ENCODE measurements around the gene KCNB1.

The KCNB1 gene

GRCh38 chr20:49469060-49469459, 13.4 kb downstream of the KCNB1 start:
- no peak for DNase-seq (ENCODE audit: low spot score)

- DNase-seq (ENCODE audit: low spot score): no peak
These were observed 14.1 kb downstream of the KCNB1 start for GRCh38 chr20:49468412-49468811.

- DNase-seq (ENCODE audit: low spot score): no peak
These were observed 16.2 kb downstream of the KCNB1 start for GRCh38 chr20:49466114-49466912.

- DNase-seq (ENCODE audit: low spot score): no peak
These were observed 17.9 kb downstream of the KCNB1 start for GRCh38 chr20:49464556-49464955.

- no peak for DNase-seq (ENCODE audit: low spot score)
These were observed 19.8 kb downstream of the KCNB1 start for GRCh38 chr20:49462626-49463025.

- no peak for DNase-seq (ENCODE audit: low spot score)
These were observed 20.4 kb downstream of the KCNB1 start for GRCh38 chr20:49461894-49462620.

- DNase-seq (ENCODE audit: low spot score): no peak
These were observed 21.6 kb downstream of the KCNB1 start for GRCh38 chr20:49460916-49461315.

- DNase-seq (ENCODE audit: low spot score): no peak
These were observed 22.3 kb downstream of the KCNB1 start for GRCh38 chr20:49460131-49460530.

- no peak for DNase-seq (ENCODE audit: low spot score)
These were observed 22.8 kb downstream of the KCNB1 start for GRCh38 chr20:49459684-49460083.

- no peak for DNase-seq (ENCODE audit: low spot score)
These were observed 25.0 kb downstream of the KCNB1 start for GRCh38 chr20:49457444-49457843.

- DNase-seq (ENCODE audit: low spot score): no peak
These were observed 25.8 kb downstream of the KCNB1 start for GRCh38 chr20:49456646-49457045.

- DNase-seq (ENCODE audit: low spot score): no peak
These were observed 26.8 kb downstream of the KCNB1 start for GRCh38 chr20:49455691-49456090.

- DNase-seq (ENCODE audit: low spot score): no peak
These were observed 30.4 kb downstream of the KCNB1 start for GRCh38 chr20:49452011-49452482.

GRCh38 chr20:49450281-49450721, 32.2 kb downstream of the KCNB1 start:
- DNase-seq (ENCODE audit: low spot score): no peak

- peak; percentile 64 for DNase-seq (ENCODE audit: low spot score)
These were observed 33.6 kb downstream of the KCNB1 start for GRCh38 chr20:49448917-49449316.

- DNase-seq (ENCODE audit: low spot score): no peak
These were observed 34.3 kb downstream of the KCNB1 start for GRCh38 chr20:49447946-49448809.

GRCh38 chr20:49447364-49447763, 35.1 kb downstream of the KCNB1 start:
- DNase-seq (ENCODE audit: low spot score): no peak

GRCh38 chr20:49446808-49447207, 35.7 kb downstream of the KCNB1 start:
- no peak for DNase-seq (ENCODE audit: low spot score)

- DNase-seq (ENCODE audit: low spot score): no peak
These were observed 36.4 kb downstream of the KCNB1 start for GRCh38 chr20:49446080-49446479.

GRCh38 chr20:49445176-49445575, 37.3 kb downstream of the KCNB1 start:
- no peak for DNase-seq (ENCODE audit: low spot score)

GRCh38 chr20:49444553-49444990, 37.9 kb downstream of the KCNB1 start:
- DNase-seq (ENCODE audit: low spot score): no peak

- DNase-seq (ENCODE audit: low spot score): no peak
These were observed 45.4 kb downstream of the KCNB1 start for GRCh38 chr20:49437057-49437456.

Data from SW480 (cell line).